ENCODE measurements around the gene OSTF1.

Gene OSTF1

DNA sequence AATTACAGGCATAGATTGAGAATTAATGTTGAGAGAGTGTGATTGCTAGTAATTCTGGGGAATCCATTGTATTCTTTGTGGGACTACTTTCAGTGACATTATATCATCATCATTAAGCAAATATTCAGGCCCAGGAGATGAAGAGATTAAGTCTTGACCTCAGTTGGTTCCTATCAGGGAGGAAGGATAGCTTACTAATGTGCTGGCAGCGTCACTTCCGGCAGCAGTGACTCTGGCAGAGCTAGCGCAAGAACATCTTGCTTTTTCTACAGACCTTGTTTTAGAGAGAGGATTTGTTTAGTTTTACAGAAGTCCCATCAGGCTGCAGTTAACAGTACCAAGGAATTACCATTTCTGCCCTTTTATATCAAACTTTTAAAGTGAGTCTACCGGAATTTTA, 20.3 kb downstream of the OSTF1 start:
- Histone ChIP-seq H3K79me2 (ENCODE audit: insufficient read depth, low read length) (peaks cover 61% of the 10 kb centered on the region), H3K9me2 (replicated peaks; ENCODE audit: low read depth, low read length) (no peaks in the 10 kb centered on the region)

DNA sequence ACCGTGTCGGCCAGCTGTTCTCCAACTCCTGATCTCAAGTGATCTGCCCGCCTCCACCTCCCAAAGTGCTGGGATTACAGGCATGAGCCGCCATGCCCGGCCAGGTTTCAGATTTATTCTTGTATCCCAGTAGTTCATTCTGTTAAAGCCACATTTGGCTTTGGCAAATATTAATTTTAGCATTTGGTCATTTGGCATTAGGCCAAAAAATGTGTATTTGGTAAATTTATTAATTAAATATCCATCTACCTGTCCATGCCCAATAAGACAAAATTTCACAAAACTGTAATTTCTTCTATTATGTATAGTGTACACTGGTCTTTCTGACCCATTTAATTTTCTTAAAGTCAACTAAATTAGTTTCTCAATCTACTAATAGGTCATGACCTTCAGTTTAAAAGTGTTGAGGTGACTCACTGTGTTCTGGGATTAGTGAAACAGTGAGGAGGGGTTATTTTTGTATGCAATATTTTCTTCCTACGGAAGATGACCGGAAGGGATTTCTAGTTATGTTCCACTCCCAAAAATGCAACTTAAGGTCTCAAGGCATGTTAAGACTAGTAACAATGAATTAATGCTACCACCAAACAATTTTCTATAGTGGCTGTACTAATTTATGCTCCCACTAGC, 21.0 kb downstream of the OSTF1 start:
- TF ChIP-seq, protein P1, sequence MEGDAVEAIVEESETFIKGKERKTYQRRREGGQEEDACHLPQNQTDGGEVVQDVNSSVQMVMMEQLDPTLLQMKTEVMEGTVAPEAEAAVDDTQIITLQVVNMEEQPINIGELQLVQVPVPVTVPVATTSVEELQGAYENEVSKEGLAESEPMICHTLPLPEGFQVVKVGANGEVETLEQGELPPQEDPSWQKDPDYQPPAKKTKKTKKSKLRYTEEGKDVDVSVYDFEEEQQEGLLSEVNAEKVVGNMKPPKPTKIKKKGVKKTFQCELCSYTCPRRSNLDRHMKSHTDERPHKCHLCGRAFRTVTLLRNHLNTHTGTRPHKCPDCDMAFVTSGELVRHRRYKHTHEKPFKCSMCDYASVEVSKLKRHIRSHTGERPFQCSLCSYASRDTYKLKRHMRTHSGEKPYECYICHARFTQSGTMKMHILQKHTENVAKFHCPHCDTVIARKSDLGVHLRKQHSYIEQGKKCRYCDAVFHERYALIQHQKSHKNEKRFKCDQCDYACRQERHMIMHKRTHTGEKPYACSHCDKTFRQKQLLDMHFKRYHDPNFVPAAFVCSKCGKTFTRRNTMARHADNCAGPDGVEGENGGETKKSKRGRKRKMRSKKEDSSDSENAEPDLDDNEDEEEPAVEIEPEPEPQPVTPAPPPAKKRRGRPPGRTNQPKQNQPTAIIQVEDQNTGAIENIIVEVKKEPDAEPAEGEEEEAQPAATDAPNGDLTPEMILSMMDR (conservative IDR thresholded peaks at IDR 0.05; ENCODE audit: low read length): no peak
- TF ChIP-seq EZH2phosphoT487 (IDR thresholded peaks at IDR 0.05; ENCODE audit: borderline replicate concordance): no peak
- no peak overlapping the region for H3K9ac ChIP-seq (ENCODE audit: low read depth, low read length, poor library complexity, severe bottlenecking)
- no peaks in the 10 kb centered on the region for H3K9me3 ChIP-seq (ENCODE audit: insufficient read depth, low read depth, low read length)
- H3K4me1 ChIP-seq (ENCODE audit: insufficient read depth, low read length, poor library complexity, severe bottlenecking): peaks cover 9% of the 10 kb centered on the region
- peaks cover 61% of the 10 kb centered on the region for H3K79me2 ChIP-seq (ENCODE audit: insufficient read depth, low read length)
- no peaks in the 10 kb centered on the region for H3K36me3 ChIP-seq (ENCODE audit: insufficient read depth, low read length)
- no peaks in the 10 kb centered on the region for H3K9me2 ChIP-seq (replicated peaks; ENCODE audit: low read depth, low read length)
- no peak overlapping the region for H3K4me2 ChIP-seq (ENCODE audit: low read depth, low read length, poor library complexity, severe bottlenecking)
- H3K27me3 ChIP-seq (ENCODE audit: insufficient read depth, low read length, poor library complexity, severe bottlenecking): no peaks in the 10 kb centered on the region
- no peaks in the 10 kb centered on the region for H3F3A ChIP-seq (ENCODE audit: low read depth)
- no peak overlapping the region for H2AFZ ChIP-seq (ENCODE audit: low read length)
- H4K20me1 ChIP-seq (ENCODE audit: insufficient read depth, low read length, poor library complexity, severe bottlenecking): no peaks in the 10 kb centered on the region
- H3K4me3 ChIP-seq (ENCODE audit: low read length, poor library complexity, severe bottlenecking): no peak overlapping the region

More for the DNA sequence above, 20.3 kb downstream of the OSTF1 start:
- Histone ChIP-seq H3K36me3 (ENCODE audit: insufficient read depth, low read length) (no peaks in the 10 kb centered on the region), H3F3A (ENCODE audit: low read depth) (no peaks in the 10 kb centered on the region), H3K4me2 (ENCODE audit: low read depth, low read length, poor library complexity, severe bottlenecking) (no peak overlapping the region), H3K9me3 (ENCODE audit: insufficient read depth, low read depth, low read length) (no peaks in the 10 kb centered on the region), H3K9ac (ENCODE audit: low read depth, low read length, poor library complexity, severe bottlenecking) (no peak overlapping the region), H2AFZ (ENCODE audit: low read length) (no peak overlapping the region), H3K27me3 (ENCODE audit: insufficient read depth, low read length, poor library complexity, severe bottlenecking) (no peaks in the 10 kb centered on the region), H3K4me3 (ENCODE audit: low read length, poor library complexity, severe bottlenecking) (no peak overlapping the region), H4K20me1 (ENCODE audit: insufficient read depth, low read length, poor library complexity, severe bottlenecking) (no peaks in the 10 kb centered on the region), H3K4me1 (ENCODE audit: insufficient read depth, low read length, poor library complexity, severe bottlenecking) (peaks cover 9% of the 10 kb centered on the region)
- TF ChIP-seq EZH2phosphoT487 (IDR thresholded peaks at IDR 0.05; ENCODE audit: borderline replicate concordance): no peak
- TF ChIP-seq, protein P1 (conservative IDR thresholded peaks at IDR 0.05; ENCODE audit: low read length): no peak

- no peak for TF ChIP-seq EZH2phosphoT487 (IDR thresholded peaks at IDR 0.05; ENCODE audit: borderline replicate concordance)
- TF ChIP-seq, protein P1 (conservative IDR thresholded peaks at IDR 0.05; ENCODE audit: low read length): no peak
- H3K79me2 ChIP-seq (ENCODE audit: insufficient read depth, low read length): peaks cover 50% of the 10 kb centered on the region
These were observed 22.8 kb downstream of the OSTF1 start for GRCh38 chr9:75111019-75111622.

More at GRCh38 chr9:75111019-75111622, 22.8 kb downstream of the OSTF1 start:
- H3F3A ChIP-seq (ENCODE audit: low read depth): no peaks in the 10 kb centered on the region
- H3K4me3 ChIP-seq (ENCODE audit: low read length, poor library complexity, severe bottlenecking): no peak overlapping the region
- no peak overlapping the region for H2AFZ ChIP-seq (ENCODE audit: low read length)
- H4K20me1 ChIP-seq (ENCODE audit: insufficient read depth, low read length, poor library complexity, severe bottlenecking): no peaks in the 10 kb centered on the region
- no peaks in the 10 kb centered on the region for H3K36me3 ChIP-seq (ENCODE audit: insufficient read depth, low read length)
- H3K9ac ChIP-seq (ENCODE audit: low read depth, low read length, poor library complexity, severe bottlenecking): no peak overlapping the region
- no peaks in the 10 kb centered on the region for H3K9me3 ChIP-seq (ENCODE audit: insufficient read depth, low read depth, low read length)
- H3K4me2 ChIP-seq (ENCODE audit: low read depth, low read length, poor library complexity, severe bottlenecking): no peak overlapping the region
- H3K27me3 ChIP-seq (ENCODE audit: insufficient read depth, low read length, poor library complexity, severe bottlenecking): no peaks in the 10 kb centered on the region
- H3K4me1 ChIP-seq (ENCODE audit: insufficient read depth, low read length, poor library complexity, severe bottlenecking): no peaks in the 10 kb centered on the region
- no peaks in the 10 kb centered on the region for H3K9me2 ChIP-seq (replicated peaks; ENCODE audit: low read depth, low read length)

All from Loucy (cell line).